Measurements from ENCODE around the gene RAG1. TPM values are rescaled to one million over a fixed set of nuclear protein-coding genes. Genes with fewer than 3 reads are reported as not detected.

The RAG1 gene
- total RNA-seq, 1 donor from 2014 or later: 0.91 TPM

GRCh38 chr11:36565031-36565610 lies 2.7 kb upstream of the RAG1 start:
- H3K27me3 Mint-ChIP-seq (ENCODE audit: low read depth): peaks cover 37% of the 10 kb centered on the region
- DNase-seq (ENCODE audit: low read depth, low spot score): no peak

GRCh38 chr11:36566407-36567053 lies 1.3 kb upstream of the RAG1 start:
- no peak overlapping the region for H3K4me3 Mint-ChIP-seq
- no peak overlapping the region for H3K27ac Mint-ChIP-seq (ENCODE audit: unreplicated experiment)
- peaks cover 10% of the 10 kb centered on the region for H3K4me1 Mint-ChIP-seq
- H3K36me3 Mint-ChIP-seq (ENCODE audit: low read depth): no peaks in the 10 kb centered on the region
- H3K9me3 Mint-ChIP-seq: no peaks in the 10 kb centered on the region
- TF ChIP-seq CTCF (conservative IDR thresholded peaks at IDR 0.05): no peak
- no peak for DNase-seq (ENCODE audit: low read depth, low spot score)
- peaks cover 51% of the 10 kb centered on the region for H3K27me3 Mint-ChIP-seq (ENCODE audit: low read depth)

More at GRCh38 chr11:36565031-36565610, 2.7 kb upstream of the RAG1 start:
- no peak overlapping the region for H3K4me3 Mint-ChIP-seq
- no peak for TF ChIP-seq CTCF (conservative IDR thresholded peaks at IDR 0.05)
- peaks cover under 1% of the 10 kb centered on the region for H3K9me3 Mint-ChIP-seq
- H3K27ac Mint-ChIP-seq (ENCODE audit: unreplicated experiment): no peak overlapping the region
- no peaks in the 10 kb centered on the region for H3K36me3 Mint-ChIP-seq (ENCODE audit: low read depth)
- H3K4me1 Mint-ChIP-seq: peaks cover 10% of the 10 kb centered on the region

- peak overlapping the region; percentile 3 for H3K27ac Mint-ChIP-seq (ENCODE audit: unreplicated experiment)
- H3K4me1 Mint-ChIP-seq: peaks cover 7% of the 10 kb centered on the region
- DNase-seq (ENCODE audit: low read depth, low spot score): no peak
- no peaks in the 10 kb centered on the region for H3K36me3 Mint-ChIP-seq (ENCODE audit: low read depth)
- H3K4me3 Mint-ChIP-seq: no peak overlapping the region
- H3K9me3 Mint-ChIP-seq: no peaks in the 10 kb centered on the region
- peaks cover 59% of the 10 kb centered on the region for H3K27me3 Mint-ChIP-seq (ENCODE audit: low read depth)
- TF ChIP-seq CTCF (conservative IDR thresholded peaks at IDR 0.05): no peak
Measured at GRCh38 chr11:36569095-36569494, 1.3 kb downstream of the RAG1 start.

GRCh38 chr11:36574486-36574885 lies 6.7 kb downstream of the RAG1 start:
- no peaks in the 10 kb centered on the region for H3K9me3 Mint-ChIP-seq
- no peaks in the 10 kb centered on the region for H3K36me3 Mint-ChIP-seq (ENCODE audit: low read depth)
- no peaks in the 10 kb centered on the region for H3K4me1 Mint-ChIP-seq
- no peak for DNase-seq (ENCODE audit: low read depth, low spot score)
- no peak for TF ChIP-seq CTCF (conservative IDR thresholded peaks at IDR 0.05)
- no peak overlapping the region for H3K4me3 Mint-ChIP-seq
- H3K27me3 Mint-ChIP-seq (ENCODE audit: low read depth): peaks cover 63% of the 10 kb centered on the region
- H3K27ac Mint-ChIP-seq (ENCODE audit: unreplicated experiment): no peak overlapping the region

- H3K9me3 Mint-ChIP-seq: peaks cover 11% of the 10 kb centered on the region
- no peak overlapping the region for H3K27ac Mint-ChIP-seq (ENCODE audit: unreplicated experiment)
Measured at GRCh38 chr11:36577373-36577772, 9.6 kb downstream of the RAG1 start.

More at GRCh38 chr11:36577373-36577772, 9.6 kb downstream of the RAG1 start:
- H3K4me1 Mint-ChIP-seq: no peaks in the 10 kb centered on the region
- peaks cover 4% of the 10 kb centered on the region for H3K36me3 Mint-ChIP-seq (ENCODE audit: low read depth)
- TF ChIP-seq CTCF (conservative IDR thresholded peaks at IDR 0.05): no peak
- H3K27me3 Mint-ChIP-seq (ENCODE audit: low read depth): peaks cover 45% of the 10 kb centered on the region
- no peak for DNase-seq (ENCODE audit: low read depth, low spot score)
- H3K4me3 Mint-ChIP-seq: no peak overlapping the region
